Measurements from ENCODE around the gene LRRC9. TPM values are rescaled to one million over a fixed set of nuclear protein-coding genes. Genes with fewer than 3 reads are reported as not detected.

The LRRC9 gene
- total and polyA plus RNA-seq, 2 of the 13 experiments (the other 11 are each of a cell fraction or from before 2014, with no cell fraction given) = 0.08 to 0.18 TPM

DNA sequence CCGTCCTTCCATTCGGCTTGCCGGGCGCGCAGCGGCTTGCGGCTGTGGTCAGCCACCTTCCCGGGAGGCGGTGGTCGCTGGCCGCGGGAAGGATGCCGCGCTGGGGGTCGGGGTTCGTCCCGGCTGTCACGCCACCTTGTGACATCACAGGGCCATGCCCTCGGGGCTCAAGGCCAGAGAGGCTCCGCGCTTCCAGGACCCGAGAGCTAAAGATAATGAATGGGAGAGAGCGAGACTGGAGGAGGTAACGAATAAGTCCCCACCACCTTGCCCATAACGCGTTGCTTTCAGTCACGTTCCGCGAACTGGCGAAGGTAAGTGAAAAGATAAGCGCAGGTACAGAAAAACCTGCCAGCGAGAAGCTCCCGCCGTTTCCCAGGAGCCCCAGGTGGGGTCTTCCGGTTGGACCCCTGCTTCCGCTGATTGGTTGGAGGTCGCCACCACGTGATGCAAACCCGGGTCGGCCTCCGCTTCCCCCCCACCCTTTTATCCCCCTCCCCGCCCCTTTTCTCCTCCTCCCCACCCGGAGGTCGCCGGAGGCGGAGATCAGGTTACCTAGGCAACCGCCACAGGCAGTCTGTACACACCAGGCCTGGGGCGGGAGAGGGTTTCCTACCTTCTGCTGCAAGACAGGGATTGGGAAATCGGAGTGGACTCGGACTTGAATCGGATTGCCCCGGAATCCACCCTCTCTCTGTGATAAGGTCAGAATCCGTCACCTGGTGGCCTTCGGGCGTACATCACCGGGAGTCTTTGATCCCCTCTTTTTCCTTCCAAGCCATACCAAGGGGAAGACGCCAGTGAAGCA is at the start of gene LRRC9 (continued):
- no peak for TF ChIP-seq ZNF20 (CRISPR knock-in tag; IDR thresholded peaks at IDR 0.05)
- no peak for TF ChIP-seq SRSF9 (IDR thresholded peaks at IDR 0.05; ENCODE audit: borderline replicate concordance, insufficient read depth, low read depth, low read length, poor library complexity, severe bottlenecking)
- TF ChIP-seq, protein P1, sequence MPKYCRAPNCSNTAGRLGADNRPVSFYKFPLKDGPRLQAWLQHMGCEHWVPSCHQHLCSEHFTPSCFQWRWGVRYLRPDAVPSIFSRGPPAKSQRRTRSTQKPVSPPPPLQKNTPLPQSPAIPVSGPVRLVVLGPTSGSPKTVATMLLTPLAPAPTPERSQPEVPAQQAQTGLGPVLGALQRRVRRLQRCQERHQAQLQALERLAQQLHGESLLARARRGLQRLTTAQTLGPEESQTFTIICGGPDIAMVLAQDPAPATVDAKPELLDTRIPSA (CRISPR knock-in tag; IDR thresholded peaks at IDR 0.05; ENCODE audit: borderline replicate concordance) = no peak; the same call in 1 of the 2 replicates
- no peak for TF ChIP-seq SETDB1 (CRISPR knock-in tag; IDR thresholded peaks at IDR 0.05; ENCODE audit: borderline replicate concordance)
- no peak for TF ChIP-seq ZNF629 (CRISPR knock-in tag; conservative IDR thresholded peaks at IDR 0.05)
- no peak for TF ChIP-seq NFE2L1 (CRISPR knock-in tag; IDR thresholded peaks at IDR 0.05; ENCODE audit: borderline replicate concordance)
- no peak for TF ChIP-seq PRPF4 (IDR thresholded peaks at IDR 0.05; ENCODE audit: low read depth, low read length, poor library complexity, severe bottlenecking)
- no peak for TF ChIP-seq TOPORS (CRISPR knock-in tag; IDR thresholded peaks at IDR 0.05)
- no peak for TF ChIP-seq NFATC3 (CRISPR knock-in tag; IDR thresholded peaks at IDR 0.05)
- no peak for TF ChIP-seq CCAR2 (optimal IDR thresholded peaks at IDR 0.05; ENCODE audit: low read depth, low read length)
- TF ChIP-seq HOXA3 (CRISPR knock-in tag; IDR thresholded peaks at IDR 0.05) = peak; percentile 69
- TF ChIP-seq, protein P2, sequence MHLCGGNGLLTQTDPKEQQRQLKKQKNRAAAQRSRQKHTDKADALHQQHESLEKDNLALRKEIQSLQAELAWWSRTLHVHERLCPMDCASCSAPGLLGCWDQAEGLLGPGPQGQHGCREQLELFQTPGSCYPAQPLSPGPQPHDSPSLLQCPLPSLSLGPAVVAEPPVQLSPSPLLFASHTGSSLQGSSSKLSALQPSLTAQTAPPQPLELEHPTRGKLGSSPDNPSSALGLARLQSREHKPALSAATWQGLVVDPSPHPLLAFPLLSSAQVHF (CRISPR knock-in tag; IDR thresholded peaks at IDR 0.05) = no peak
- TF ChIP-seq, protein P3, sequence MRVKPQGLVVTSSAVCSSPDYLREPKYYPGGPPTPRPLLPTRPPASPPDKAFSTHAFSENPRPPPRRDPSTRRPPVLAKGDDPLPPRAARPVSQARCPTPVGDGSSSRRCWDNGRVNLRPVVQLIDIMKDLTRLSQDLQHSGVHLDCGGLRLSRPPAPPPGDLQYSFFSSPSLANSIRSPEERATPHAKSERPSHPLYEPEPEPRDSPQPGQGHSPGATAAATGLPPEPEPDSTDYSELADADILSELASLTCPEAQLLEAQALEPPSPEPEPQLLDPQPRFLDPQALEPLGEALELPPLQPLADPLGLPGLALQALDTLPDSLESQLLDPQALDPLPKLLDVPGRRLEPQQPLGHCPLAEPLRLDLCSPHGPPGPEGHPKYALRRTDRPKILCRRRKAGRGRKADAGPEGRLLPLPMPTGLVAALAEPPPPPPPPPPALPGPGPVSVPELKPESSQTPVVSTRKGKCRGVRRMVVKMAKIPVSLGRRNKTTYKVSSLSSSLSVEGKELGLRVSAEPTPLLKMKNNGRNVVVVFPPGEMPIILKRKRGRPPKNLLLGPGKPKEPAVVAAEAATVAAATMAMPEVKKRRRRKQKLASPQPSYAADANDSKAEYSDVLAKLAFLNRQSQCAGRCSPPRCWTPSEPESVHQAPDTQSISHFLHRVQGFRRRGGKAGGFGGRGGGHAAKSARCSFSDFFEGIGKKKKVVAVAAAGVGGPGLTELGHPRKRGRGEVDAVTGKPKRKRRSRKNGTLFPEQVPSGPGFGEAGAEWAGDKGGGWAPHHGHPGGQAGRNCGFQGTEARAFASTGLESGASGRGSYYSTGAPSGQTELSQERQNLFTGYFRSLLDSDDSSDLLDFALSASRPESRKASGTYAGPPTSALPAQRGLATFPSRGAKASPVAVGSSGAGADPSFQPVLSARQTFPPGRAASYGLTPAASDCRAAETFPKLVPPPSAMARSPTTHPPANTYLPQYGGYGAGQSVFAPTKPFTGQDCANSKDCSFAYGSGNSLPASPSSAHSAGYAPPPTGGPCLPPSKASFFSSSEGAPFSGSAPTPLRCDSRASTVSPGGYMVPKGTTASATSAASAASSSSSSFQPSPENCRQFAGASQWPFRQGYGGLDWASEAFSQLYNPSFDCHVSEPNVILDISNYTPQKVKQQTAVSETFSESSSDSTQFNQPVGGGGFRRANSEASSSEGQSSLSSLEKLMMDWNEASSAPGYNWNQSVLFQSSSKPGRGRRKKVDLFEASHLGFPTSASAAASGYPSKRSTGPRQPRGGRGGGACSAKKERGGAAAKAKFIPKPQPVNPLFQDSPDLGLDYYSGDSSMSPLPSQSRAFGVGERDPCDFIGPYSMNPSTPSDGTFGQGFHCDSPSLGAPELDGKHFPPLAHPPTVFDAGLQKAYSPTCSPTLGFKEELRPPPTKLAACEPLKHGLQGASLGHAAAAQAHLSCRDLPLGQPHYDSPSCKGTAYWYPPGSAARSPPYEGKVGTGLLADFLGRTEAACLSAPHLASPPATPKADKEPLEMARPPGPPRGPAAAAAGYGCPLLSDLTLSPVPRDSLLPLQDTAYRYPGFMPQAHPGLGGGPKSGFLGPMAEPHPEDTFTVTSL (CRISPR knock-in tag; IDR thresholded peaks at IDR 0.05; ENCODE audit: borderline replicate concordance) = no peak; the same call in 1 of the 2 replicates
- TF ChIP-seq HNF4A (CRISPR knock-in tag; IDR thresholded peaks at IDR 0.05) = peak; percentile 89
- TF ChIP-seq JUND (CRISPR knock-in tag; IDR thresholded peaks at IDR 0.05) = no peak
- no peak for TF ChIP-seq KLF13 (CRISPR knock-in tag; IDR thresholded peaks at IDR 0.05)
- TF ChIP-seq, protein P4, sequence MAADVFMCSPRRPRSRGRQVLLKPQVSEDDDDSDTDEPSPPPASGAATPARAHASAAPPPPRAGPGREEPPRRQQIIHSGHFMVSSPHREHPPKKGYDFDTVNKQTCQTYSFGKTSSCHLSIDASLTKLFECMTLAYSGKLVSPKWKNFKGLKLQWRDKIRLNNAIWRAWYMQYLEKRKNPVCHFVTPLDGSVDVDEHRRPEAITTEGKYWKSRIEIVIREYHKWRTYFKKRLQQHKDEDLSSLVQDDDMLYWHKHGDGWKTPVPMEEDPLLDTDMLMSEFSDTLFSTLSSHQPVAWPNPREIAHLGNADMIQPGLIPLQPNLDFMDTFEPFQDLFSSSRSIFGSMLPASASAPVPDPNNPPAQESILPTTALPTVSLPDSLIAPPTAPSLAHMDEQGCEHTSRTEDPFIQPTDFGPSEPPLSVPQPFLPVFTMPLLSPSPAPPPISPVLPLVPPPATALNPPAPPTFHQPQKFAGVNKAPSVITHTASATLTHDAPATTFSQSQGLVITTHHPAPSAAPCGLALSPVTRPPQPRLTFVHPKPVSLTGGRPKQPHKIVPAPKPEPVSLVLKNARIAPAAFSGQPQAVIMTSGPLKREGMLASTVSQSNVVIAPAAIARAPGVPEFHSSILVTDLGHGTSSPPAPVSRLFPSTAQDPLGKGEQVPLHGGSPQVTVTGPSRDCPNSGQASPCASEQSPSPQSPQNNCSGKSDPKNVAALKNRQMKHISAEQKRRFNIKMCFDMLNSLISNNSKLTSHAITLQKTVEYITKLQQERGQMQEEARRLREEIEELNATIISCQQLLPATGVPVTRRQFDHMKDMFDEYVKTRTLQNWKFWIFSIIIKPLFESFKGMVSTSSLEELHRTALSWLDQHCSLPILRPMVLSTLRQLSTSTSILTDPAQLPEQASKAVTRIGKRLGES (CRISPR knock-in tag; IDR thresholded peaks at IDR 0.05; ENCODE audit: borderline replicate concordance) = peak; percentile 65; the same call in 1 of the 2 replicates
- TF ChIP-seq NR2F6 (IDR thresholded peaks at IDR 0.05) = peak; percentile 54
- TF ChIP-seq NR2F6 (CRISPR knock-in tag; IDR thresholded peaks at IDR 0.05) = 0 out of 2 replicates have a peak, but pooled peaks have one; percentile 42
- TF ChIP-seq ZNF746 (CRISPR knock-in tag; IDR thresholded peaks at IDR 0.05) = peak; percentile 79

Data from HepG2 (cell line).